GM11168 (cell line): ENCODE data around the gene SLC7A9.

Experiments used
- in situ Hi-C: fragments of 300-500 bp; cut with MboI; formaldehyde crosslinking; loops from one replicate; pipeline ENCODE4 v1.12.0; 2022; ENCODE audit warnings: low sequenced_read_pairs; ENCODE audit not compliant: unreplicated experiment

The SLC7A9 gene

GRCh38 chr19:32869369-32869965, at the start of gene SLC7A9:
TSS of gene SLC7A9 (minus strand) at chr19:32869767. CDS start at chr19:32868534, 1,233 bp downstream.
- in situ Hi-C loops: no loop called here

- in situ Hi-C loops: no loop called here
These were observed 49.8 kb upstream of the SLC7A9 start for GRCh38 chr19:32919365-32919764.

DNA sequence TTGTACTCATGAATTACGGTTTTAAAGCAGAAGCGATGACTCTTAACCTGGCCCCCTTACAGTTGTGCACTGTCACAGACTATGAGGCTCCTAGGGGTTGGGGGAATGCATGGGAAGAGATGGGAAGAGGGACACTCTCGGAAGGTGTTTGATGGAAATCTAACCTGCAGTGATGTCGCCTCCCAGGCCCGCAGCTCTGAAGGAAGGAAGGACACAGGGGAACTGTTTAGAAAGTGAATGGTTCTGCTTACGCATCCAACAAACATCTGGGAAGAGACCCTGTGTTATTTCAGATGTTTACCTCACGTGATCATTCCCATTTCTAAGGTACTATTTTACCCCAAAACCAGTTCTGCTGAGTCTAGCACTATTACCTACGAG, 48.0 kb upstream of the SLC7A9 start:
- in situ Hi-C loops: no loop called here

GRCh38 chr19:32916969-32917615, 47.5 kb upstream of the SLC7A9 start:
- in situ Hi-C loops: no loop called here

GRCh38 chr19:32914879-32915660, 45.5 kb upstream of the SLC7A9 start:
- in situ Hi-C loops: no loop called here

GRCh38 chr19:32911467-32911866, 41.9 kb upstream of the SLC7A9 start:
- in situ Hi-C loops: no loop called here

- in situ Hi-C loops: no loop called here
These were observed 41.3 kb upstream of the SLC7A9 start for GRCh38 chr19:32910874-32911273.

DNA sequence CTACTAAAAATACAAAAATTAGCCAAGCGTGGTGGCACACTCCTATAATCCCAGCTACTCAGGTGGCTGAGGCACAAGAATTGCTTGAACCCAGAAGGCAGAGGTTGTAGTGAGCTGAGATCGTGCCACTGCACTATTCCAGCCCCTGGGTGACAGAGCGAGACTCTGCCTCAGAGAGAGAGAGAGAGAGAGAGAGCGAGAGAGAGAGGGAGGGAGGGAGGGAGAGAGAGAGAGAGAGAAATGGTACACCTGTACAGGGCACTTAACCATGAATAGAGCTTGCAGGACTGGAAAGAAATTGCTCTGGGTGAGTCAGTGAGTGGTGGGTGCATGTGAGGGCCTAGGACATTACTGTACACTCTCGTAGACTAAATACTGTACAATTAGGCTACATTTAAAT, 40.5 kb upstream of the SLC7A9 start:
- in situ Hi-C loops: no loop called here

GRCh38 chr19:32909257-32909656, 39.7 kb upstream of the SLC7A9 start:
- in situ Hi-C loops: no loop called here

GRCh38 chr19:32908641-32909190, 39.1 kb upstream of the SLC7A9 start:
- in situ Hi-C loops: no loop called here

GRCh38 chr19:32902448-32902847, 32.9 kb upstream of the SLC7A9 start:
- in situ Hi-C loops: no loop called here

- in situ Hi-C loops: no loop called here
These were observed 32.1 kb upstream of the SLC7A9 start for GRCh38 chr19:32901504-32902161.

GRCh38 chr19:32896516-32897214, 27.1 kb upstream of the SLC7A9 start:
- in situ Hi-C loops: no loop called here

GRCh38 chr19:32895384-32895783, 25.8 kb upstream of the SLC7A9 start:
- in situ Hi-C loops: no loop called here

DNA sequence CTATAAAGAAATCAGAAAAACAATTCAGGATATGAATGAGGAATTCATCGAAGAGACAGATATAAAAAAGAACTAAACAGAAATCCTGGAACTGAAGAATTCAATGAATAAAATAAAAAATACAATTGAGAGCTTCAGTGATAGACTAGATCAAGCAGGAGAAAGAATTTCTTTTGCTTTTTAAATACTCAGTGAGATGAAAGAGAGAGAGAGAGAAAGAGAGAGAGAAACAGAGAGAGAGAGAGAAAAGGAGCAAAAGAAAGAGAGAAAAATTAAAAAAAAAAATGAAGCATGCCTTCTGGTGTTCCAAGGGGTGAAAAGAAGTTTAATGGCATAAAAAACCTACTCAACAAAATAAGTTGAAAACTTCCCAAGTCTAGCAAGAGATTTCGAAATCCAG, 22.0 kb upstream of the SLC7A9 start:
- in situ Hi-C loops: no loop called here

DNA sequence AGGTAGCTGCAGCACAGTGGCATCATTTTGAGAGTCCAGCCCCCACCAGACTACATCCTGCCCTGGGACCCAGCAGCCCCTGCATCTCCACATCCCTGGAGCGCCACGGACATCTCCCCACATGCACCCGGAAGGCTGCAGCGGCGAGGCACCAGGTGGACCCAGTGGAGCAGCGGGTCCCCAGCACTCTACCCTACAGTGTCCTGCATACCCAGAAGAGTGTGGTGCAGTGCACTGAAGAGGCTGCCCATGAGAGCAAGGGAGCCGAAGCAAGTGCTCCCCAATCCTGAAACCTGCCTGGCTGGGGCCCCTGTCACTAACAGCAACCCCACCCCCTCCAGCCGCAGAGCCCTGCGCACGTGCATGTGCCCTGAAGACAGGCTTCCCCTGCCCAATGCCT, 21.3 kb upstream of the SLC7A9 start:
- in situ Hi-C loops: no loop called here

GRCh38 chr19:32890326-32890725, 20.8 kb upstream of the SLC7A9 start:
- in situ Hi-C loops: no loop called here

GRCh38 chr19:32889137-32889934, 19.8 kb upstream of the SLC7A9 start:
- in situ Hi-C loops: no loop called here

DNA sequence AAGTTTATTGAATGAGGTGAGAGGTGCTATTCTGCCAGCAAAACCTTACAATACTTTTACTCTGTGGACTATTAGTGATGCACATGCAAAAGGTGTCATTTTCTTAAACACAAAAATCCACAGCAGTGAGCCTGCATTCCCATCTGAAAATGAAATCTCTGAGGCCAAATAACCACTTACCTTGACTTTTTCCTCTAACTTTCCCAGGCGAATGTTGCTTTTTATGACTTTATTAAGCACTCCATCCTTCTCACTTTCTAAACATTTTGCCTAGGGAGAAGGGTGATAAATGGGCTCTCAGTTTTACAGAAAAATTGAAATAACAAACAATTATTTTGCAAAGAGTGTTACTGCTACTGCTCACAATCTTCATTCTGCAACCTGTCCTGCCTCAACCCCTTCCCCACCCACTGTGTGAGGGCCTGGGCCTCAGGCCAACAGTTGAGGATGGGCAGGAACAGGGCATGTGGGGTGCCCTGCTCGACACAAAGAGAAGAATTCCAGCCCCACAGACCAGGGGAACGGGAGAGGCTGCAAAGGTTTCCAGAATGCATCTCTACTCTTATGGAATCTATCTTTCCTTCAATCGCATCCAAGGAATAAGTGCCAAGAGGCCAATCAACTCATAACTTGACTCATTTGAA, 18.1 kb upstream of the SLC7A9 start:
- in situ Hi-C loops: no loop called here
